OCI-LY7 (cell line): Measurements from ENCODE around the gene FAM163B.
A peak's percentile ranks its signal among the peaks of the same experiment; 100 is the strongest.

Source experiments
- CTCF ChIP-seq: fragments of 200-600 bp; sonication (generic); conservative IDR thresholded peaks from 2 replicates; pipeline ENCODE4 v1.5.1; 2014; ENCODE audit warnings: mild to moderate bottlenecking, antibody characterized with exemption, low read length, moderate library complexity, mixed read lengths
- EZH2phosphoT487 ChIP-seq: fragments of 200-600 bp; sonication (generic); IDR thresholded peaks from 2 replicates; pipeline ENCODE4 v1.6.1; 2018; ENCODE audit warnings: low read depth, borderline replicate concordance, mild to moderate bottlenecking, mixed run types, antibody characterized with exemption, low read length, moderate library complexity, mixed read lengths

- TF ChIP-seq CTCF (peak; percentile 85), EZH2phosphoT487 (no peak)
Observed at GRCh38 chr9:133532937-133533668, 76.1 kb downstream of the FAM163B start.
